PC-9 (cell line): ENCODE results near the gene FAM171A1.

Experiments used
- CTCF ChIP-seq: fragments of 200-600 bp; sonication (generic); conservative IDR thresholded peaks from 2 replicates; pipeline ENCODE4 v1.6.1; 2017; ENCODE audit warnings: mixed run types, antibody characterized with exemption, mild to moderate bottlenecking, moderate library complexity
- EZH2 ChIP-seq: fragments of 200-600 bp; sonication (generic); IDR thresholded peaks from 2 replicates; pipeline ENCODE4 v1.8.0; 2017; ENCODE audit warnings: antibody characterized with exemption, low read depth

- TF ChIP-seq CTCF = no peak
- no peak for TF ChIP-seq EZH2
These were observed 128.7 kb downstream of the FAM171A1 start for GRCh38 chr10:15242261-15242840.
